GM13977 (cell line): Measurements from ENCODE around the gene LIMCH1.
"Not testable (repeated sequence)": the region's sequence is repeated elsewhere in the genome, so short reads cannot be mapped to it uniquely, and the experiment has no call there.

Source experiments
- DNase-seq: peaks from one replicate; pipeline ENCODE4 v3.0.0; 2012; ENCODE audit warnings: low spot score
- in situ Hi-C: fragments of 300-500 bp; cut with MboI; formaldehyde crosslinking; loops from one replicate; pipeline ENCODE4 v1.12.0; 2022; ENCODE audit warnings: low sequenced_read_pairs, low pct_unique_long_range_greater_than_20kb, mixed read lengths, inconsistent platforms; ENCODE audit not compliant: unreplicated experiment
- TF ChIP-seq, protein P1 (sequence below): IDR thresholded peaks from 2 replicates; pipeline ENCODE4 v1.5.1; 2012; ENCODE audit warnings: mild to moderate bottlenecking, control low read depth; ENCODE audit not compliant: insufficient read depth; ENCODE audit errors: extremely low read depth, missing control alignments

Gene LIMCH1

GRCh38 chr4:41639291-41639690, 101.3 kb downstream of the LIMCH1 start:
- in situ Hi-C loops: no loop called here
- no peak for DNase-seq
- TF ChIP-seq, protein P1, sequence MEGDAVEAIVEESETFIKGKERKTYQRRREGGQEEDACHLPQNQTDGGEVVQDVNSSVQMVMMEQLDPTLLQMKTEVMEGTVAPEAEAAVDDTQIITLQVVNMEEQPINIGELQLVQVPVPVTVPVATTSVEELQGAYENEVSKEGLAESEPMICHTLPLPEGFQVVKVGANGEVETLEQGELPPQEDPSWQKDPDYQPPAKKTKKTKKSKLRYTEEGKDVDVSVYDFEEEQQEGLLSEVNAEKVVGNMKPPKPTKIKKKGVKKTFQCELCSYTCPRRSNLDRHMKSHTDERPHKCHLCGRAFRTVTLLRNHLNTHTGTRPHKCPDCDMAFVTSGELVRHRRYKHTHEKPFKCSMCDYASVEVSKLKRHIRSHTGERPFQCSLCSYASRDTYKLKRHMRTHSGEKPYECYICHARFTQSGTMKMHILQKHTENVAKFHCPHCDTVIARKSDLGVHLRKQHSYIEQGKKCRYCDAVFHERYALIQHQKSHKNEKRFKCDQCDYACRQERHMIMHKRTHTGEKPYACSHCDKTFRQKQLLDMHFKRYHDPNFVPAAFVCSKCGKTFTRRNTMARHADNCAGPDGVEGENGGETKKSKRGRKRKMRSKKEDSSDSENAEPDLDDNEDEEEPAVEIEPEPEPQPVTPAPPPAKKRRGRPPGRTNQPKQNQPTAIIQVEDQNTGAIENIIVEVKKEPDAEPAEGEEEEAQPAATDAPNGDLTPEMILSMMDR: no peak

- TF ChIP-seq, protein P1: no peak
- DNase-seq: no peak
- in situ Hi-C loops: no loop called here
Measured at GRCh38 chr4:41640906-41641305, 102.9 kb downstream of the LIMCH1 start.

DNA sequence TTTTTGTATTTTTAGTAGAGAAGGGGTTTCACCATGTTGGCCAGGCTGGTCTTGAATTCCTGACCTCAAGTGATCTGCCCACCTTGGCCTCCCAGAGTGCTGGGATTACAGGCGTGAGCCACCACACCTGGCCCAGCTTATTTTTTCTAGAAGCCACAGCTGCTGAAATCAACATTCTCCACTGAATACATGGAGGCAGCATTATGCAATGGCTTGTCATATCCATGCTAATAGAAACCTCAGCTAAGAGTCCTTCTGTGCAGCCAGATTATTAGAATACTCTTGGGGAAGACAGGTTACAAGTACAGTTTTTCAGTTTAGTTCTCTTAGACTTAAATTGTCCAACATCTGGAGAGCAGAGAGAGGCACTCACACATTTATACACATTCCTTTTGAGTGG, 104.8 kb downstream of the LIMCH1 start:
- DNase-seq, in situ Hi-C loops: not testable (repeated sequence)

- TF ChIP-seq, protein P1: no peak
- no peak for DNase-seq
- in situ Hi-C loops: no loop called here
Measured at GRCh38 chr4:41643331-41643730, 105.4 kb downstream of the LIMCH1 start.

DNA sequence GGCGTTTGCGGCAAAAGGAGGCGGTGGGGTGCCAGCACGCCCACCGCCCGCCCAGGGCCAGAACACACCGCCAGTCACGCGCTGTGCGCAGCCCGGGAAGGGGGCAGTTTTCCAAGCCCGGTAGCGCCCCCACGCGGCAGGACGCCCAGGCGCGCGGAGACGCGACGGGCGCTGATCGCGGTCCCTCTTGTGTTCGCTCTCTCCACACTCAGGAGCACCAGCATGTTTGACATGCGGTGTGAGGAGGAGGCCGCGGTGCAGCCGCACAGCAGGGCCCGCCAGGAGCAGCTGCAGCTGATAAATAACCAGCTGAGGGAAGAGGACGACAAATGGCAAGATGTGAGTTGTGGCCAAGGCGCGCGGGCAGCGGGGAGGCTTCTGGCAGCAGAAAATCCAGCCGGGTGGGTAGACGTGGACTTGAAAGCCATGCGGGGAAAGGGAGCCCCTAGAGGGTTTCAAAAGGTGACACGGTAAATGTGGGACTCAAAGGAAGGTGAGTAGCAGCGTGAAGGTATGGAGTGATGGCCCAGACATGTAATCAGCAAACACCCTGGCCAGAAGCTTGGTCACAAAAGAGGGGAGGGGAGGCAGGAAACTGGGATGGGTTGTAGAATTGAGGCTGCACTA, 106.4 kb downstream of the LIMCH1 start:
- TF ChIP-seq, protein P1: peak; percentile 51
- in situ Hi-C loops: no loop called here
- DNase-seq: no peak

DNA sequence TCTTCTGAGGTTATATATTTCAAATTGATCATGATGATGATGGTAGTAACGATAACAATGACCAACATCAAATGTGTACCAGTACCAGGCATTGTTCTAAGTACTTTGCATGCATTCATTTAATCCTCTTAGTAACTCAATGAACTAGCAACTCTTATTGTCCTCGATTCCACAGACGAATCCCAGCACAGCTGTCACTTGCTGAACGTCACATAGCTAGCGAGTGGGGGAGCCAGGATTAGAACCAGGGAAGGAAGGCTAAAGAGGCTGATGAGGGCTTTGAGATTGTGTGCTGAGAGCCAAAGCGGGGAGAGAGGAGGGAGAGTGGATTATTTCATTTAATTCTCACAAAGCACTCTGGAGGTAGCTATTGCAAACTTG, 106.9 kb downstream of the LIMCH1 start:
- in situ Hi-C loops: no loop called here

DNA sequence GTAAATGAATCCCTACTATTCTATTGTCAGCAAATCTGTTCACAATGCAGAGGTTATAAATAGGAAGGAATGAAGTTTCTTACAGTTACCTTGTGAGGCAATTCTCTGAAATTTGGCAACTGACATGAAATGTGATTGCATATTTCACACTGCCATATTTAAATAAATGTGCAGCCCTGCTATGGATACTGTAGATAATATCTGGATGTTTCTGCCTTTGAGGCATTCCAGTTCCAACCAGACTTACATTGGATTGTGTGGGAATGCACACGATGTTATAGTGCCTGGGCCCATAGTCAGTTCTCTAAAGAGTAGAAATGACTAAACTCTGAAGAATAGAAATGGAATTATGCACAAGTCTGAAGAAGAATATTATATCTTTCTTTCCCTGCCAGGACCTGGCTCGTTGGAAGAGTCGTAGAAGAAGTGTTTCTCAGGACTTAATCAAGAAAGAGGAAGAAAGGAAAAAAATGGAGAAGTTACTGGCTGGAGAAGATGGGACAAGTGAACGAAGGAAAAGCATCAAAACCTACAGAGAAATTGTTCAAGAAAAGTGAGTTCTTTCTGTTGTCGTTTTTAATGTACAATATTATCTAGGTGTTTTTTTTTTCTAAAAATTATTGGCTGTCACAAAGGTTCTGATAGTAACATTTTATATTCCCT, 107.9 kb downstream of the LIMCH1 start:
- TF ChIP-seq, protein P1: no peak
- no peak for DNase-seq
- in situ Hi-C loops: no loop called here

More for the DNA sequence above, 106.9 kb downstream of the LIMCH1 start:
- DNase-seq: no peak
- TF ChIP-seq, protein P1: no peak
